ENCODE measurements around the gene MLF1. TPM values are rescaled to one million over a fixed set of nuclear protein-coding genes. Genes with fewer than 3 reads are reported as not detected.

MLF1 gene
- 52.3 and 55.5 TPM in 2 replicates for total RNA-seq (2021)
- percentile 75 among the genes with signal in this experiment for Bru-seq, nascent RNA
- BruChase-seq, experiment 1, labeled RNA remaining after a 2-hour chase, result percentile 68 among the genes with signal in this experiment
- BruChase-seq, experiment 2, labeled RNA remaining after a 6-hour chase, result percentile 81 among the genes with signal in this experiment
- long read RNA-seq, transcript MLF1-210 (8 exons, 1,247 nt), result minor isoform, 7 of 182 reads
- long read RNA-seq, transcript MLF1-202 (7 exons, 2,222 nt), result minor isoform, 39 of 182 reads
- long read RNA-seq, transcript MLF1-201 (7 exons, 2,203 nt), result major isoform, 121 of 182 reads
- long read RNA-seq, partial matches to known transcripts, result 1 of 182 reads
- long read RNA-seq, other reads (novel, unspliced or antisense), result 14 of 182 reads

- H3K9me3 ChIP-seq (ENCODE audit: insufficient read depth, low read depth), result no peaks in the 10 kb centered on the region
- H3K79me2 ChIP-seq (ENCODE audit: low read depth), result peaks cover 7% of the 10 kb centered on the region; the same call in 1 of the 2 replicates
- peaks cover 5% of the 10 kb centered on the region; the same call in 1 of the 2 replicates for H3K4me1 ChIP-seq (replicated peaks; ENCODE audit: insufficient read depth)
- ChIA-PET CTCF (interaction anchor here (0.6 to 1.0 kb wide), 5 partner anchors 11 to 1038 kb away, joined by 3 read pairs; partner anchors contain the start of gene GFM1), POLR2A (ENCODE audit: unreplicated experiment) (interaction anchor here (0.6 to 1.2 kb wide), 13 partner anchors 28 to 1211 kb away, joined by 3 to 7 read pairs (median 4); partner anchors contain the start of gene GFM1)
- TF ChIP-seq CTCF (conservative IDR thresholded peaks at IDR 0.05) (no peak), EZH2 (IDR thresholded peaks at IDR 0.05; ENCODE audit: low read depth) (no peak)
- H3K4me2 ChIP-seq, result peak within 1 kb of the TSS; percentile 97
- H4K20me1 ChIP-seq (ENCODE audit: insufficient read depth), result 0 out of 2 replicates have a peak, but pooled peaks cover 9% of the 10 kb centered on the region
- H3K4me3 ChIP-seq, result peak within 1 kb of the TSS; percentile 94
- no peaks in the 10 kb centered on the region for H3K9me2 ChIP-seq (ENCODE audit: insufficient read depth)
- H2AFZ ChIP-seq, result peak within 1 kb of the TSS; percentile 100
- H3K27me3 ChIP-seq (ENCODE audit: insufficient read depth, low read depth), result no peaks in the 10 kb centered on the region
- H3K36me3 ChIP-seq (ENCODE audit: low read depth), result no peaks in the 10 kb centered on the region
- peaks cover 5% of the 10 kb centered on the region; the same call in 1 of the 2 replicates for H3F3A ChIP-seq (ENCODE audit: insufficient read depth, low read depth)
- DNase-seq, result peak; percentile 90 to 98
- no TSS peak for BruUV-seq (replicated peaks)
- intact Hi-C loops (cut with micrococcal nuclease; ENCODE audit: unreplicated experiment), result loop anchor here (2.0 to 5.0 kb wide), 3 partner anchors 71 to 232 kb away; partner anchors contain the start of genes GFM1 and MFSD1
- peak within 1 kb of the TSS; percentile 52 for H3K27ac ChIP-seq
These were observed at the start of gene MLF1 for GRCh38 chr3:158570999-158571702. Gene MLF1 (plus strand): TSS chr3:158571194. CDS start chr3:158571301, 107 bp downstream.

- Histone ChIP-seq H3K9me3 (ENCODE audit: insufficient read depth, low read depth) (no peaks in the 10 kb centered on the region), H3K36me3 (ENCODE audit: low read depth) (no peaks in the 10 kb centered on the region), H3K4me3 (no peak overlapping the region), H3F3A (ENCODE audit: insufficient read depth, low read depth) (no peaks in the 10 kb centered on the region), H3K27ac (no peak overlapping the region), H4K20me1 (ENCODE audit: insufficient read depth) (no peaks in the 10 kb centered on the region; the same call in 1 of the 2 replicates), H2AFZ (no peak overlapping the region), H3K27me3 (ENCODE audit: insufficient read depth, low read depth) (no peaks in the 10 kb centered on the region), H3K4me2 (no peak overlapping the region), H3K79me2 (ENCODE audit: low read depth) (no peaks in the 10 kb centered on the region), H3K9me2 (ENCODE audit: insufficient read depth) (no peaks in the 10 kb centered on the region), H3K4me1 (replicated peaks; ENCODE audit: insufficient read depth) (no peaks in the 10 kb centered on the region)
- DNase-seq, result no peak
- POLR2A ChIA-PET (ENCODE audit: unreplicated experiment), result no interaction called here
- no TSS peak for BruUV-seq (replicated peaks)
- CTCF ChIA-PET, result no interaction called here
- TF ChIP-seq CTCF (conservative IDR thresholded peaks at IDR 0.05), result no peak
- no peak for TF ChIP-seq EZH2 (IDR thresholded peaks at IDR 0.05; ENCODE audit: low read depth)
- intact Hi-C loops (cut with micrococcal nuclease; ENCODE audit: unreplicated experiment), result no loop called here
These were observed 48.5 kb upstream of the MLF1 start for GRCh38 chr3:158522221-158523136.
